ENCODE results near the gene PYGM.

The PYGM gene

DNA sequence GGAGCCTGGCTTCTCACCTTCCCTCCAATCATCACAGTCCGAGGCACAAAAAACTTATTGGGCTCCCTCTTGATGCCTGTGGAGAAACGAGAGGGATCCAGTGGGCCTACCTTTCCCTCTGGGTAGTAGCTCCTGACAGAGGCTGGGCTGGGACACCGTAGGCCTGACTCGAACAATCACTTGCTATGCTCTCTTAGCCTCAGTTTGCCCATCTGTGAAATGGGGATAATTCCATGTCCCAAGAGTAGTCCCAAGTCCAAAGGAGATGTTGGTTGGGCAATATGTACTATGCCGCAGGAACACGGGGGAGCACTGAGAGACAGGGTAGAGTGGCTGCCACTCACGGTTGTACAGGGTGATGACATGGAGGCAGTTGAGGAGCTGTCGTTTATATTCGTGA, 8.2 kb downstream of the PYGM start:
- TF ChIP-seq, protein P1, sequence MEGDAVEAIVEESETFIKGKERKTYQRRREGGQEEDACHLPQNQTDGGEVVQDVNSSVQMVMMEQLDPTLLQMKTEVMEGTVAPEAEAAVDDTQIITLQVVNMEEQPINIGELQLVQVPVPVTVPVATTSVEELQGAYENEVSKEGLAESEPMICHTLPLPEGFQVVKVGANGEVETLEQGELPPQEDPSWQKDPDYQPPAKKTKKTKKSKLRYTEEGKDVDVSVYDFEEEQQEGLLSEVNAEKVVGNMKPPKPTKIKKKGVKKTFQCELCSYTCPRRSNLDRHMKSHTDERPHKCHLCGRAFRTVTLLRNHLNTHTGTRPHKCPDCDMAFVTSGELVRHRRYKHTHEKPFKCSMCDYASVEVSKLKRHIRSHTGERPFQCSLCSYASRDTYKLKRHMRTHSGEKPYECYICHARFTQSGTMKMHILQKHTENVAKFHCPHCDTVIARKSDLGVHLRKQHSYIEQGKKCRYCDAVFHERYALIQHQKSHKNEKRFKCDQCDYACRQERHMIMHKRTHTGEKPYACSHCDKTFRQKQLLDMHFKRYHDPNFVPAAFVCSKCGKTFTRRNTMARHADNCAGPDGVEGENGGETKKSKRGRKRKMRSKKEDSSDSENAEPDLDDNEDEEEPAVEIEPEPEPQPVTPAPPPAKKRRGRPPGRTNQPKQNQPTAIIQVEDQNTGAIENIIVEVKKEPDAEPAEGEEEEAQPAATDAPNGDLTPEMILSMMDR (conservative IDR thresholded peaks at IDR 0.05; ENCODE audit: low read depth) = no peak
- no peak for DNase-seq (ENCODE audit: low spot score)
- ChIA-PET POLR2A (ENCODE audit: low non-redundant PET) (no interaction called here), CTCF (interaction anchor here (1.1 kb wide), 1 partner anchor 303 kb away, joined by 4 read pairs; no protein-coding TSS in a partner anchor)
- no peak overlapping the region for H3K27ac ChIP-seq

DNA sequence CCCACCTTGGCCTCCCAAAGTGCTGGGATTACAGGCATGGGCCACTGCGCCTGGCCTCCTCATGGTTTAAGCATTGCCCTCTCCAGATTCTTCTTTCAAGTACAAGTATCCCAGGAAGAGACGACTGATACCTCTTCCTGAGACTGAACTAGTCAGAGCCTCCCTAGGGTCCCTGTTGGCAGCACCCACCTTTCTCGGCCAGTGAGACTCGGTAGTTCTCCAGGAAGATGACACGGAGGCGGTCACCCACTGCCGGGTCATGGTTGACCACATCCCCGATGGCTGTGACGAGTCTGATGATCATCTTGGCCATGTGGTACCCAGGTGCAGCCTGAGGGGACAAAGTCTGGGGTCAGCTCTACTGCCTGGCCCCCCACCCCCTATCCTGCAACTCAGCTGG, 8.6 kb downstream of the PYGM start:
- POLR2A ChIA-PET (ENCODE audit: low non-redundant PET) = no interaction called here
- no peak for DNase-seq (ENCODE audit: low spot score)
- H3K27ac ChIP-seq = no peak overlapping the region
- CTCF ChIA-PET = interaction anchor here (1.1 kb wide), 1 partner anchor 302 kb away, joined by 4 read pairs; no protein-coding TSS in a partner anchor
- TF ChIP-seq, protein P1 (conservative IDR thresholded peaks at IDR 0.05; ENCODE audit: low read depth) = no peak

DNA sequence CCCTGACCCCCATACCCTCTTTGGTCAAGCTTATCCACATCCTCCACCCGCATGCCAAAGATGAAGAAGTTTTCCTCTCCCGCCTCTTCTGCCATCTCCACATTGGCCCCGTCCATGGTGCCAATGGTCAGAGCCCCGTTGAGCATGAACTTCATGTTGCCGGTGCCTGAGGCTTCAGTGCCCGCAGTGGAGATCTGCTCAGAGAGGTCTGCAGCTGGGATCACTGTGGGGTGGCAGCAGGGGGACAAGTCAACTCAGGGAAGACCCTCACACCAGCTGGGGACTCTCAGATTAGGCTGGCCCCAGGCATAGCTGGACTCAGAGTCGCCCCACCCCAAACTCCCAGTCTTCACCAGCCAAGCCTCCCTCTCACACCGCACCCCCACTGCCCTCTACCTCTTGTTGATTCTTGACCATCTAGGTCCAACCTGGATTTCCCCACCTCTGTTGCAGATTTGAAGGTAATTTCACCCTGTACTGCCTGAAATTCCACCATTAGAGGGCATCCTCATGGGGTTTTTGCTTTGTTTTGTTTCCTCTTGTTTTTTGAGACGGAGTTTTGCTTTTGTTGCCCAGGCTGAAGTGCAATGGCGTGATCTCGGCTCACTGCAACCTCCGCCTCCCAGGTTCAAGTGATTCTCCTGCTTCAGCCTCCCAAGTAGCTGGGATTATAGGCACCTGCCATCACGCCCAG, 9.3 kb downstream of the PYGM start:
- ChIA-PET CTCF (interaction anchor here (1.1 kb wide), 1 partner anchor 302 kb away, joined by 4 read pairs; no protein-coding TSS in a partner anchor), POLR2A (ENCODE audit: low non-redundant PET) (no interaction called here)
- peak overlapping the region; percentile 83; the same call in 1 of the 2 replicates for H3K27ac ChIP-seq
- no peak for DNase-seq (ENCODE audit: low spot score)
- TF ChIP-seq, protein P1 (conservative IDR thresholded peaks at IDR 0.05; ENCODE audit: low read depth) = no peak

DNA sequence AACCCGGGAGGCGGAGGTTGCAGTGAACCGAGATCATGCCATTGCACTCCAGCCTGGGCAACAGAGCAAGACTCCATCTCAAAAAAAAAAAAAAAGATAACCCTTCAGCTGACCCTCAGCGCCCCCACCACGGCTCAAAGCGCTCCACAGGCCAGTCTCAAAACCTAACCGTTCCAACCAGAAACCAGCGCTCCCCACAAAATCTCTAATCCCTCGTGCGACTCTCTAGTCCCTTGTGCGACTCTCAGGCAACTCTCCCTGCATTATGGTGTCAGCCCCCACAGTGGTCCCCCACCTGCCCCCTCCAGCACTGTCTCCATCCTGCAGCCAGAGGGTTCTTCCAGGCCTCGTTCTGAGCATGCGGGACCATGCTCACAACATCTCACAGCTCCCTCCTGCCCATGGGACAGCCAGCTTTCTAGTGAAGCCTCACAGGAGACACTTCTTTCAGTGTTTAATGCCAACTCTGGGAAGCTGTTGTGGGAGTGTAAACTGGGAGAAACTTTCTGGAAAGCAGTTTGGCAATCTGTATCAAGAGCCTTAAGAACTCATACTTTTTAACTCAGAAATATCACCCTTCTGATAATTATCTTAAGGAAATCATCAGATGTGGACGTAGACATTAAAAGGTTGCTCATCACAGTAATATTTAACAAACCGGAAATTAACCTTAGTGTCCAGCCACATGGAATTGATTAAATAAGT, 11.7 kb downstream of the PYGM start:
- DNase-seq (ENCODE audit: low spot score) = no peak
- peak overlapping the region; percentile 83 for H3K27ac ChIP-seq
- POLR2A ChIA-PET (ENCODE audit: low non-redundant PET) = no interaction called here
- TF ChIP-seq, protein P1 (conservative IDR thresholded peaks at IDR 0.05; ENCODE audit: low read depth) = no peak
- CTCF ChIA-PET = interaction anchor here (0.9 kb wide), 1 partner anchor 95 kb away, joined by 3 read pairs; no protein-coding TSS in a partner anchor

DNA sequence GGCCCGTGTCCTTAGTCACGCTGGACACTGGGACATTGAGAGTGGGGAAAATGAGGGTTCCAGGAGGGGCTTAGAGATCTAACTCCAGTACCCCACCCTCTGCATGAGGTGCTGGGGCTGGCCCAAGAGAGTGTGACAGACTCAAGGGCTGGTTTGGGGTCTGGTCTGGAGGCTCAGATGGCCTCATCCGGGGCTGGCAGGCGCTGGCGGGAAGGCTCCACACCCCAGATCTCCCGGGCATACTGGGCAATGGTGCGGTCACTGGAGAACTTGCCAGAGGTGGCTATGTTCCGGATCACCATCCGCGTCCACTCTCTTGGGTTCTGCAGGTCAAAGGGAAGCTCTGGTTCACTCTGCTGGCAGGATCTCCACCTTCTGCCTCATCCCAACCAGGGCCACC, 13.3 kb downstream of the PYGM start:
- POLR2A ChIA-PET (ENCODE audit: low non-redundant PET) = no interaction called here
- no peak for DNase-seq (ENCODE audit: low spot score)
- TF ChIP-seq, protein P1 (conservative IDR thresholded peaks at IDR 0.05; ENCODE audit: low read depth) = no peak
- H3K27ac ChIP-seq = peak overlapping the region; percentile 83; the same call in 1 of the 2 replicates
- CTCF ChIA-PET = interaction anchor here (1.0 to 1.3 kb wide), 2 partner anchors 22 to 29 kb away, joined by 3 to 5 read pairs; no protein-coding TSS in a partner anchor

DNA sequence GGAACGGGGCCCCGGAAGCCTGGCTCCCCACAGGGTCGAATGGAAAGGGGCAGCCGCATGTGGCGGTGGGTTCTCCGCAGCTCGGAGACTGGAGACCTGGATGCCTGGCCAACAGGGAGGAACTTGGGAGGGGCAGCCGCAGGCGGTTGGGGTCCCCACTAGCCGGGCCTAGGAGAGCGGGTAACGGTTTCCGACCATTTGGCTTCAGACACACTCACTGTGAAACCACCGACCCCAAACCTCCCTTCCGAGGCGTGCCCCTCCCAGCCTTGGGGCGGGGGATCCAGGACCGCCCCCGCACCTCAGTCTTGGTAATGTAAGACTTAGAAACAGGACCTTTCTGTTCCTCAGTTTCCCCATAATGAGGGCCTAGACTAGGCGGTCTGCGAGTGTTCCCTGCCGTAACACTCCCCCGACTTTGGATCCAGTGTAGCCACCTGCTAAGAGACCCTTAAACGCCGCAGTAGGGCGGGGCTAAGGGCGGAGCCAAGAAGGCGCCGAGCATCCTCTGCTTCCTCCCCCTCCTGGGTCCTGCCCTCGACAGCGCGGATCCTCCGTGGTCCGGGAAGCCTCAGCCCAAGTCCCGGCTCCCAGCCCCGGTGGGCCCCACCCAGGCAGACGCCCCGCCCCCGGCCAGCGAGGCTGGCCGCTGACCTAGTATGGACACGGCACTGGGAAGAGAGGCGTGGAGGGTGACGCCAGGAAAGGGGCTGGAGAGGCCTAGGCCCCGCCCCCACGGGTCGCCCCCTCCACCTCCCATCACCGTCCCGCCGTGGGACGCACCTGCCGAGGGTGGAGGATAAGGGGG, 14.0 kb downstream of the PYGM start:
- ChIA-PET CTCF (interaction anchor here (0.5 to 1.3 kb wide), 4 partner anchors 22 to 297 kb away, joined by 3 to 6 read pairs (median 3); no protein-coding TSS in a partner anchor), POLR2A (ENCODE audit: low non-redundant PET) (no interaction called here)
- TF ChIP-seq, protein P1 (conservative IDR thresholded peaks at IDR 0.05; ENCODE audit: low read depth) = no peak
- DNase-seq (ENCODE audit: low spot score) = no peak
- no peak overlapping the region for H3K27ac ChIP-seq
